ENCODE data around the gene SLC9A3. TPM values are rescaled to one million over a fixed set of nuclear protein-coding genes. Genes with fewer than 3 reads are reported as not detected.
A peak's percentile ranks its signal among the peaks of the same experiment; 100 is the strongest.

Gene SLC9A3
- total and polyA plus RNA-seq, 3 experiments from 2014 or later: 2.4 to 2.6 (median 2.5) TPM

- CTCF ChIA-PET: no interaction called here
These were observed 45.2 kb upstream of the SLC9A3 start for GRCh38 chr5:569358-569867.

DNA sequence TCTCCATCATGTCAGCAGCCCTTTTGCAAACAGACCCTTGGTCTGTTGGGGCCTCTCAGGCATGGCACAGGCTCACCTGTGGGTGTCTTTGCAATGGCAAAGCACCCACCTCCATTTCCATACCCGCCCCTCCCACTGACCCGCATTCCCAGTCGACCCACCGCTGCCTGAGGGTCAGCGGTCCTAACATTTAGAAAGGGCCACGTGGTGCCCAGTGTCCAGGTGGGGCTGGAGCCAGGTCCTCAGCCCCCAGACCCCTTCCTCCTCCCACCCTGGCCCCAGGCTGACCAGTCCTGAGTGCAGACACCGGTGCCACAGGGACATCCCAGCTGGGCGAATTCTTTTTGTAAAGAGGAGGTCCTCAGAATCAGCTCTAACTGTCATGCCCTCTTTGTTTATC lies 44.6 kb upstream of the SLC9A3 start:
- no peak overlapping the region for H3K4me3 Mint-ChIP-seq
- H3K27ac Mint-ChIP-seq: no peak overlapping the region
- peaks cover 8 to 36% of the 10 kb centered on the region in 2 donors for H3K27me3 Mint-ChIP-seq
- no peaks in the 10 kb centered on the region for H3K36me3 Mint-ChIP-seq
- DNase-seq: no peak
- ChIA-PET POLR2A (no interaction called here), CTCF (no interaction called here)
- H3K27me3 ChIP-seq (ENCODE audit: insufficient read depth, low read length, poor library complexity, severe bottlenecking): peaks cover 4% of the 10 kb centered on the region
- H3K4me1 ChIP-seq (ENCODE audit: insufficient read depth, low read length): no peaks in the 10 kb centered on the region
- H3K27ac ChIP-seq (ENCODE audit: low read depth, low read length): no peak overlapping the region
- H3K4me1 Mint-ChIP-seq: no peaks in the 10 kb centered on the region
- H3K36me3 ChIP-seq (ENCODE audit: insufficient read depth, low read length): no peaks in the 10 kb centered on the region
- H3K9me3 ChIP-seq (ENCODE audit: low read length): no peaks in the 10 kb centered on the region
- no peak overlapping the region for H3K4me3 ChIP-seq (ENCODE audit: low read length)
- H3K9me3 Mint-ChIP-seq: no peaks in the 10 kb centered on the region

More at GRCh38 chr5:569358-569867, 45.2 kb upstream of the SLC9A3 start:
- Mint-ChIP-seq H3K4me1 (no peaks in the 10 kb centered on the region), H3K27ac (no peak overlapping the region), H3K9me3 (peaks cover 0 to under 1% (median 0%) of the 10 kb centered on the region in 5 donors), H3K36me3 (no peaks in the 10 kb centered on the region), H3K27me3 (peaks cover 10 to 37% of the 10 kb centered on the region in 2 donors), H3K4me3 (no peak overlapping the region)
- Histone ChIP-seq H3K27ac (ENCODE audit: low read depth, low read length) (no peak overlapping the region), H3K27me3 (ENCODE audit: insufficient read depth, low read length, poor library complexity, severe bottlenecking) (peaks cover 4% of the 10 kb centered on the region), H3K9me3 (ENCODE audit: low read length) (no peaks in the 10 kb centered on the region), H3K4me1 (ENCODE audit: insufficient read depth, low read length) (no peaks in the 10 kb centered on the region), H3K4me3 (ENCODE audit: low read length) (no peak overlapping the region), H3K36me3 (ENCODE audit: insufficient read depth, low read length) (no peaks in the 10 kb centered on the region)
- no peak for DNase-seq
- POLR2A ChIA-PET: no interaction called here

- POLR2A ChIA-PET: no interaction called here
- no peaks in the 10 kb centered on the region for H3K9me3 Mint-ChIP-seq
- no peaks in the 10 kb centered on the region for H3K4me1 ChIP-seq (ENCODE audit: insufficient read depth, low read length)
These were observed 44.0 kb upstream of the SLC9A3 start for GRCh38 chr5:568061-568781.

DNA sequence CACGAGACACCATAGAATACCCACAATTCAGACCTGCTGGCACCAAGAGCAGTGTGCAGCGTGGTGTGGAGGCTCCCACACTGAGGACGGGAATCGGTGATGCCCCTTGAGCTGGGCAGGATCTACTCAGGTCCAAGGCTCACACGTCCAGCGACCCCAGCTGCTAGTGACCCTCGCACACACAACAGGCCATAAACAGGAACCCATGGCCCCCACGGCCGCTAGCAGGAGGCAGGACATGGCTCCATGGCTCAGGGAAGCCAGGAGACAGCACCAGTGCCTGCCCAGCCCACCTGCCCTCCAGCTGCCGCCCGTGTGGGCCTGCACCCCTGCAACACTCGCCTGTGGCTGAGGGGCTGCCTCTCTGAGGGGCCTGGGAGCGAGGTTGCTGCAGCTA lies 43.4 kb upstream of the SLC9A3 start:
- Histone ChIP-seq H3K4me3 (ENCODE audit: low read length) (no peak overlapping the region), H3K9me3 (ENCODE audit: low read length) (no peaks in the 10 kb centered on the region), H3K36me3 (ENCODE audit: insufficient read depth, low read length) (no peaks in the 10 kb centered on the region), H3K27me3 (ENCODE audit: insufficient read depth, low read length, poor library complexity, severe bottlenecking) (no peaks in the 10 kb centered on the region), H3K27ac (ENCODE audit: low read depth, low read length) (no peak overlapping the region), H3K4me1 (ENCODE audit: insufficient read depth, low read length) (no peaks in the 10 kb centered on the region)
- H3K36me3 Mint-ChIP-seq: no peaks in the 10 kb centered on the region
- H3K27ac Mint-ChIP-seq: no peak overlapping the region
- H3K4me1 Mint-ChIP-seq: no peaks in the 10 kb centered on the region
- no peak for DNase-seq
- H3K27me3 Mint-ChIP-seq: peaks cover 6 to 31% of the 10 kb centered on the region in 2 donors
- ChIA-PET CTCF (no interaction called here), POLR2A (no interaction called here)
- H3K4me3 Mint-ChIP-seq: no peak overlapping the region
- H3K9me3 Mint-ChIP-seq: no peaks in the 10 kb centered on the region

More at GRCh38 chr5:568061-568781, 44.0 kb upstream of the SLC9A3 start:
- no peak for DNase-seq
- Mint-ChIP-seq H3K4me3 (no peak overlapping the region), H3K4me1 (no peaks in the 10 kb centered on the region), H3K27ac (no peak overlapping the region), H3K36me3 (no peaks in the 10 kb centered on the region), H3K27me3 (peaks cover 6 to 31% of the 10 kb centered on the region in 2 donors)
- H3K27me3 ChIP-seq (ENCODE audit: insufficient read depth, low read length, poor library complexity, severe bottlenecking): peaks cover under 1% of the 10 kb centered on the region
- CTCF ChIA-PET: no interaction called here
- H3K36me3 ChIP-seq (ENCODE audit: insufficient read depth, low read length): no peaks in the 10 kb centered on the region
- H3K4me3 ChIP-seq (ENCODE audit: low read length): no peak overlapping the region
- no peaks in the 10 kb centered on the region for H3K9me3 ChIP-seq (ENCODE audit: low read length)
- H3K27ac ChIP-seq (ENCODE audit: low read depth, low read length): no peak overlapping the region

- Mint-ChIP-seq H3K4me1 (no peaks in the 10 kb centered on the region), H3K36me3 (no peaks in the 10 kb centered on the region), H3K27ac (no peak overlapping the region), H3K4me3 (no peak overlapping the region), H3K27me3 (peaks cover 3 to 27% of the 10 kb centered on the region in 2 donors), H3K9me3 (no peaks in the 10 kb centered on the region)
- CTCF ChIA-PET: no interaction called here
- no peaks in the 10 kb centered on the region for H3K9me3 ChIP-seq (ENCODE audit: low read length)
- H3K27ac ChIP-seq (ENCODE audit: low read depth, low read length): no peak overlapping the region
- no peaks in the 10 kb centered on the region for H3K36me3 ChIP-seq (ENCODE audit: insufficient read depth, low read length)
- POLR2A ChIA-PET: no interaction called here
- DNase-seq: no peak
- H3K4me3 ChIP-seq (ENCODE audit: low read length): no peak overlapping the region
- no peaks in the 10 kb centered on the region for H3K27me3 ChIP-seq (ENCODE audit: insufficient read depth, low read length, poor library complexity, severe bottlenecking)
- no peaks in the 10 kb centered on the region for H3K4me1 ChIP-seq (ENCODE audit: insufficient read depth, low read length)
These were observed 42.5 kb upstream of the SLC9A3 start for GRCh38 chr5:566636-567309.

GRCh38 chr5:565782-566440 lies 41.7 kb upstream of the SLC9A3 start:
- no peaks in the 10 kb centered on the region for H3K9me3 ChIP-seq (ENCODE audit: low read length)
- H3K27ac ChIP-seq (ENCODE audit: low read depth, low read length): no peak overlapping the region
- no peaks in the 10 kb centered on the region for H3K9me3 Mint-ChIP-seq
- no peaks in the 10 kb centered on the region for H3K4me1 ChIP-seq (ENCODE audit: insufficient read depth, low read length)
- H3K27ac Mint-ChIP-seq: no peak overlapping the region
- no peaks in the 10 kb centered on the region for H3K4me1 Mint-ChIP-seq
- no peaks in the 10 kb centered on the region for H3K36me3 ChIP-seq (ENCODE audit: insufficient read depth, low read length)
- CTCF ChIA-PET: no interaction called here
- H3K27me3 Mint-ChIP-seq: peaks cover 3 to 27% of the 10 kb centered on the region in 2 donors
- POLR2A ChIA-PET: no interaction called here
- no peak overlapping the region for H3K4me3 Mint-ChIP-seq
- no peak for DNase-seq
- H3K27me3 ChIP-seq (ENCODE audit: insufficient read depth, low read length, poor library complexity, severe bottlenecking): no peaks in the 10 kb centered on the region
- H3K36me3 Mint-ChIP-seq: no peaks in the 10 kb centered on the region
- no peak overlapping the region for H3K4me3 ChIP-seq (ENCODE audit: low read length)

DNA sequence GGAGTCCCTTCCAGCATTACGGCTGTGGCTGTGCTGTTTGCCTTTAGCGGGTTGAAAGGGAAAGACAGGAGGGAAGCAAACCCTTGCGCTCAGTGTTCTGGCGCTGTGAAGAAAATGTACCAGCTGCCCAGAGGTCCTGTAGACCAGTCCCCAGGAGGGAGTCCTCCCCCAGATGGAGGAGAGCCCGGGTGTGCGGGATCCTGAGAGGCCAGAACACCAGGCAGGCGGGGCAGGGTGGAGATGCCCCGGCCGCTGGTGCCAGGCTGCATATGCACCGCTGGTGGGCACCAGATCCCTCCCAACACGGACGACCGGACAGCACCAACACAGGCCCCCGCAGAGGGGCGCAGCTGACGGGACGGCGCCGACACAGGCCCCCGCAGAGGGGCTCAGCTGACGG lies 37.2 kb upstream of the SLC9A3 start:
- Mint-ChIP-seq H3K9me3 (no peaks in the 10 kb centered on the region), H3K4me3 (no peak overlapping the region), H3K4me1 (no peaks in the 10 kb centered on the region), H3K36me3 (no peaks in the 10 kb centered on the region), H3K27me3 (peaks cover 19 to 27% of the 10 kb centered on the region in 2 donors), H3K27ac (no peak overlapping the region)
- Histone ChIP-seq H3K9me3 (ENCODE audit: low read length) (no peaks in the 10 kb centered on the region), H3K27me3 (ENCODE audit: insufficient read depth, low read length, poor library complexity, severe bottlenecking) (no peaks in the 10 kb centered on the region), H3K36me3 (ENCODE audit: insufficient read depth, low read length) (no peaks in the 10 kb centered on the region), H3K4me3 (ENCODE audit: low read length) (no peak overlapping the region), H3K4me1 (ENCODE audit: insufficient read depth, low read length) (no peaks in the 10 kb centered on the region), H3K27ac (ENCODE audit: low read depth, low read length) (no peak overlapping the region)
- ChIA-PET CTCF (no interaction called here), POLR2A (no interaction called here)
- peak in 1 of 5 donors; percentile 30 for DNase-seq

- peak in 1 of 5 donors; percentile 17 for DNase-seq
- Histone ChIP-seq H3K27ac (ENCODE audit: low read depth, low read length) (no peak overlapping the region), H3K4me1 (ENCODE audit: insufficient read depth, low read length) (no peaks in the 10 kb centered on the region), H3K4me3 (ENCODE audit: low read length) (no peak overlapping the region), H3K27me3 (ENCODE audit: insufficient read depth, low read length, poor library complexity, severe bottlenecking) (no peaks in the 10 kb centered on the region), H3K36me3 (ENCODE audit: insufficient read depth, low read length) (no peaks in the 10 kb centered on the region), H3K9me3 (ENCODE audit: low read length) (no peaks in the 10 kb centered on the region)
- Mint-ChIP-seq H3K4me3 (no peak overlapping the region), H3K27me3 (peaks cover 19 to 20% of the 10 kb centered on the region in 2 donors), H3K27ac (no peak overlapping the region), H3K9me3 (no peaks in the 10 kb centered on the region), H3K36me3 (no peaks in the 10 kb centered on the region), H3K4me1 (no peaks in the 10 kb centered on the region)
- POLR2A ChIA-PET: no interaction called here
- CTCF ChIA-PET: no interaction called here
These were observed 36.5 kb upstream of the SLC9A3 start for GRCh38 chr5:560792-561166.
